Skin epidermis (tissue), 12 donors: ENCODE results near the gene PRDM16.

Source experiments
- H3K27ac ChIP-seq, 21 experiments: fragments of 200-600 bp; sonication (generic) in 11 of 21; one replicate each; pipeline ENCODE4 v1.5.0; 2020; ENCODE audit warnings: mild to moderate bottlenecking in 3 of 21, inconsistent platforms in 2 of 21, moderate library complexity in 2 of 21
- H3K4me3 ChIP-seq, 7 experiments: fragments of 200-600 bp; sonication (generic) in 2 of 7; one replicate each; pipeline ENCODE4 v1.5.0; 2020; ENCODE audit warnings: inconsistent platforms in 2 of 7, mild to moderate bottlenecking in 2 of 7, moderate library complexity in 1 of 7

The PRDM16 gene

GRCh38 chr1:3348196-3348865, 279.3 kb downstream of the PRDM16 start:
- Histone ChIP-seq H3K27ac (no peak overlapping the region), H3K4me3 (no peak overlapping the region)

GRCh38 chr1:3349161-3349967, 280.4 kb downstream of the PRDM16 start:
- H3K4me3 ChIP-seq = no peak overlapping the region
- H3K27ac ChIP-seq = no peak overlapping the region

- no peak overlapping the region for H3K27ac ChIP-seq
- H3K4me3 ChIP-seq = no peak overlapping the region
These were observed 280.9 kb downstream of the PRDM16 start for GRCh38 chr1:3349968-3350299.

- Histone ChIP-seq H3K4me3 (no peak overlapping the region), H3K27ac (peak overlapping the region in 1 of 21 experiments; percentile 31)
These were observed 281.7 kb downstream of the PRDM16 start for GRCh38 chr1:3350506-3351261.

- H3K4me3 ChIP-seq = no peak overlapping the region
- H3K27ac ChIP-seq = peak overlapping the region in 4 of 21 experiments; percentile 18 to 62 (median 42)
These were observed 282.7 kb downstream of the PRDM16 start for GRCh38 chr1:3351449-3352298.

- H3K4me3 ChIP-seq = no peak overlapping the region
These were observed 283.4 kb downstream of the PRDM16 start for GRCh38 chr1:3352299-3352951.

GRCh38 chr1:3352952-3353331, 283.9 kb downstream of the PRDM16 start:
- Histone ChIP-seq H3K4me3 (no peak overlapping the region), H3K27ac (peak overlapping the region in 1 of 21 experiments; percentile 41)

More at GRCh38 chr1:3352299-3352951, 283.4 kb downstream of the PRDM16 start:
- H3K27ac ChIP-seq = peak overlapping the region in 4 of 21 experiments; percentile 18 to 62 (median 42)

GRCh38 chr1:3353876-3354275, 284.9 kb downstream of the PRDM16 start:
- Histone ChIP-seq H3K27ac (no peak overlapping the region), H3K4me3 (no peak overlapping the region)

- Histone ChIP-seq H3K27ac (no peak overlapping the region), H3K4me3 (no peak overlapping the region)
These were observed 286.1 kb downstream of the PRDM16 start for GRCh38 chr1:3355089-3355488.

GRCh38 chr1:3355894-3356826, 287.2 kb downstream of the PRDM16 start:
- Histone ChIP-seq H3K4me3 (no peak overlapping the region), H3K27ac (no peak overlapping the region)

- no peak overlapping the region for H3K27ac ChIP-seq
- no peak overlapping the region for H3K4me3 ChIP-seq
These were observed 287.9 kb downstream of the PRDM16 start for GRCh38 chr1:3356827-3357460.

GRCh38 chr1:3357526-3358297, 288.7 kb downstream of the PRDM16 start:
- Histone ChIP-seq H3K4me3 (no peak overlapping the region), H3K27ac (no peak overlapping the region)

- H3K4me3 ChIP-seq = no peak overlapping the region
- no peak overlapping the region for H3K27ac ChIP-seq
These were observed 290.3 kb downstream of the PRDM16 start for GRCh38 chr1:3359351-3359750.

GRCh38 chr1:3359756-3360440, 290.9 kb downstream of the PRDM16 start:
- no peak overlapping the region for H3K27ac ChIP-seq
- no peak overlapping the region for H3K4me3 ChIP-seq

GRCh38 chr1:3360646-3361257, 291.7 kb downstream of the PRDM16 start:
- H3K27ac ChIP-seq = no peak overlapping the region
- H3K4me3 ChIP-seq = no peak overlapping the region

- Histone ChIP-seq H3K4me3 (no peak overlapping the region), H3K27ac (no peak overlapping the region)
These were observed 294.0 kb downstream of the PRDM16 start for GRCh38 chr1:3363023-3363422.
